Stimulated activated CD8-positive, alpha-beta memory T cell treated with anti-CD3 and anti-CD28 coated beads, Interleukin-7, amount 100 ng/mL, for 1 hour (primary cell): ENCODE data around the gene CBARP.

Experiments used
- DNase-seq, 2 donors: peaks; one replicate each; pipeline ENCODE4 v3.0.0-alpha.2; 2020; ENCODE audit warnings: low read depth in 2 of 2

The CBARP gene

GRCh38 chr19:1238369-1239303 lies 831 bp upstream of the CBARP start:
- no peak for DNase-seq

GRCh38 chr19:1237027-1237659 lies 662 bp downstream of the CBARP start:
- no peak for DNase-seq

- no peak for DNase-seq
Measured at GRCh38 chr19:1236576-1236975, 1.2 kb downstream of the CBARP start.

GRCh38 chr19:1235625-1236538 lies 1.9 kb downstream of the CBARP start:
- no peak for DNase-seq

- no peak for DNase-seq
Measured at GRCh38 chr19:1234955-1235380, 2.8 kb downstream of the CBARP start.

- DNase-seq = no peak
Measured at GRCh38 chr19:1234051-1234954, 3.5 kb downstream of the CBARP start.

- no peak for DNase-seq
Measured at GRCh38 chr19:1233115-1233667, 4.6 kb downstream of the CBARP start.

GRCh38 chr19:1232652-1233072 lies 5.1 kb downstream of the CBARP start:
- DNase-seq = no peak

GRCh38 chr19:1231729-1232637 lies 5.8 kb downstream of the CBARP start:
- DNase-seq = no peak

- no peak for DNase-seq
Measured at GRCh38 chr19:1230783-1231489, 6.9 kb downstream of the CBARP start.

- no peak for DNase-seq
Measured at GRCh38 chr19:1229924-1230782, 7.7 kb downstream of the CBARP start.

GRCh38 chr19:1229056-1229923 lies 8.5 kb downstream of the CBARP start:
- no peak for DNase-seq

- DNase-seq = no peak
Measured at GRCh38 chr19:1228161-1228957, 9.4 kb downstream of the CBARP start.

- DNase-seq = no peak
Measured at GRCh38 chr19:1227304-1228054, 10.3 kb downstream of the CBARP start.

- DNase-seq = no peak
Measured at GRCh38 chr19:1226522-1227303, 11.1 kb downstream of the CBARP start.
